Measurements from ENCODE around the gene ALKBH7.
"Not testable (repeated sequence)": the region's sequence is repeated elsewhere in the genome, so short reads cannot be mapped to it uniquely, and the experiment has no call there.

Gene ALKBH7

GRCh38 chr19:6360857-6361216 lies 11.8 kb upstream of the ALKBH7 start:
- H3K4me3 ChIP-seq (ENCODE audit: low read length): peak overlapping the region; percentile 65
- DNase-seq (ENCODE audit: low read depth, low spot score): not testable (repeated sequence)

GRCh38 chr19:6362027-6362350 lies 10.6 kb upstream of the ALKBH7 start:
- peak overlapping the region; percentile 65 for H3K4me3 ChIP-seq (ENCODE audit: low read length)
- peak; percentile 25 for DNase-seq (ENCODE audit: low read depth, low spot score)

DNA sequence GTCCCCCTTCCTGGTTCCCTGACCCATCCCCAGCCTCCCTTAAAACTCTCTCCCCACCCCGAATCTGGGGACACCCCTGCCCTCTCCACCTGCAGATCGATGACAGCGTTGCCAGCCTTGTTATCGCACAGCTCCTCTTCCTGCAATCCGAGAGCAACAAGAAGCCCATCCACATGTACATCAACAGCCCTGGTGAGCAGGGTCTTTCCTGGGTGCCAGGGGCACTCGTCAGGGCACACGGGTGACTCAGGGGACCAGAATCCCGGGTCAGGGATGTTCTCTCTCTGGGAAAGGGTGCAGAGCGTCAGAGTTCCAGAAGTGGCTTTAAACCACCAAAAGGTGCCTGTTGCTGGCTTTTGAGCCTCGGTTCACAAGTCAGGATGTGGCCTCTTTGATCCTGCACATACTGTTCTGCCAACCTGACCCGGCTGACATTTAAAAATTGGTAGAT lies 10.2 kb upstream of the ALKBH7 start:
- DNase-seq (ENCODE audit: low read depth, low spot score): peak; percentile 90
- peak overlapping the region; percentile 65 for H3K4me3 ChIP-seq (ENCODE audit: low read length)

DNA sequence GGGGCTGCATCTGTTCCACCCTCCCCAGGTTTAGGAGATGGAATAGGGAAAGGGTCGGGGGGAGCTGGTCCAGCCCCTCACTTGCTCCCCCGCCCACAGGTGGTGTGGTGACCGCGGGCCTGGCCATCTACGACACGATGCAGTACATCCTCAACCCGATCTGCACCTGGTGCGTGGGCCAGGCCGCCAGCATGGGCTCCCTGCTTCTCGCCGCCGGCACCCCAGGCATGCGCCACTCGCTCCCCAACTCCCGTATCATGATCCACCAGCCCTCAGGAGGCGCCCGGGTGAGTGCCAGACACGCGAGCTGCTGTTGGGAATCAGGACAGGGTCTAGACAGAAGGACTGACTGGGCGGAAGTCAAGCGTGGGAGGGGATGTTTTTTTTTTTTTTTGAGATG lies 8.2 kb upstream of the ALKBH7 start:
- H3K4me3 ChIP-seq (ENCODE audit: low read length): no peak overlapping the region
- no peak for DNase-seq (ENCODE audit: low read depth, low spot score)

GRCh38 chr19:6373096-6373812 lies 660 bp downstream of the ALKBH7 start:
- H3K4me3 ChIP-seq (ENCODE audit: low read length): peak overlapping the region; percentile 70
- DNase-seq (ENCODE audit: low read depth, low spot score): peak; percentile 96

GRCh38 chr19:6373813-6374108 lies 1.2 kb downstream of the ALKBH7 start:
- peak overlapping the region; percentile 58 for H3K4me3 ChIP-seq (ENCODE audit: low read length)
- DNase-seq (ENCODE audit: low read depth, low spot score): no peak

GRCh38 chr19:6374161-6374709 lies 1.6 kb downstream of the ALKBH7 start:
- peak overlapping the region; percentile 58 for H3K4me3 ChIP-seq (ENCODE audit: low read length)
- DNase-seq (ENCODE audit: low read depth, low spot score): no peak

DNA sequence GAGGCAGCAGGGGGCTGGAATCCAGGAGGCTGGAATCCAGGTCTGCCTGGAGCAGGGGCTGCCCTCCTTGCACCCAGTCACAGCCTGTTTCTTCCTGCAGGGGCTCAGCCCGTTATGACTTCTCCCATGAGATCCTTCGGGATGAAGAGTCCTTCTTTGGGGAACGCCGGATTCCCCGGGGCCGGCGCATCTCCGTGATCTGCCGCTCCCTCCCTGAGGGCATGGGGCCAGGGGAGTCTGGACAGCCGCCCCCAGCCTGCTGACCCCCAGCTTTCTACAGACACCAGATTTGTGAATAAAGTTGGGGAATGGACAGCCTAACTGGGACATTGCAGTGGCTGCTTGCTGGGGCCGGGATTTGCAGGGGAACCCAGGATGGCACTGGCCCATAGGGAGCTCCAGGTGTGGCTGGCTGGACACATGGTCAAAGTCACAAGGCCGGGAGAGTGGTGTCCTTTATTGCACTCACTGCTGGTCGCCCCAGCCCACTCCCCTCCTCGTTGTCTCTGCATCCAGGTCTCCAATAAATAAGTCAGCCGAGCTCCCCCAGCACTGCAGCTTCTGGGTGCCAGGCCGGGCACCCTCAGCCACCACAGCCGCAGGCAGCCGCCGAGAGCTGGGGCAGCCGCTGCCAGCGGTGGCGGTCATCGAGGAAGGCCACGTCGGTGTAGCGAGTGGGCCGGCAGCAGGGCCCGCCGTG lies 2.3 kb downstream of the ALKBH7 start:
- H3K4me3 ChIP-seq (ENCODE audit: low read length): no peak overlapping the region
- no peak for DNase-seq (ENCODE audit: low read depth, low spot score)

DNA sequence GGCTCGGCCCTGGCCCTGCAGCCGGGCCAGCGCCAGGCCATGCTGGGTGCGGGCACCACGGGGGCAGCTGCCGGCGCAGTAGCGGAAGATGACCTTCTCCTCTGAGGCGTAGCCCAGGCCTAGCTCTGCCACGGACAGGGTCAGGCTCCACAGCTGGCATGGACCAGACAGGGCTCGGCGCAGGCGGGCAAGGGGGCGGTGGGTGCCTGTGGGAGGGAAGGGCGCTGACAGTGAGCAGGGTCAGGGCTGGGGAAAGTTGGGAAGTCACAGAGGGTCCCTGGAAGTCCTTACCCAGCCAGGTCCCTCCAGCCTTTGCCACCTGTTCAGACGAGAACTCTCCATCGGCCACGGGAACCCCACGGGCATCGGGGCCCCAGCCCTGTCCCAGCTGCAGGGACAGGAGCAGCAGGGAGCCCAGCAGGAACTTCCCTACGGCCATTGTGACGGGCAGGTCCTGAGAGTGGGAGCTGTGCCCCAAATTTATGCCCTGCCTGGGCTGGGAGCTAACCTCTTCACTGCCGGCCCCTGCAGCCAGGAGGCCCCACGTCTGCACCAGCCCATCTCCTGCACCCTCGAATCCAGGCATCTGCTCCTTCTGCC lies 2.9 kb downstream of the ALKBH7 start, which contains the start of gene PSPN:
PSPN (minus strand) TSS at position 523 of the 600 bp plus-strand sequence; CDS start at position 439, 84 bp downstream.
- no peak for DNase-seq (ENCODE audit: low read depth, low spot score)
- H3K4me3 ChIP-seq (ENCODE audit: low read length): no peak within 1 kb of the TSS

GRCh38 chr19:6376512-6377190 lies 4.1 kb downstream of the ALKBH7 start:
- H3K4me3 ChIP-seq (ENCODE audit: low read length): no peak overlapping the region
- DNase-seq (ENCODE audit: low read depth, low spot score): no peak

GRCh38 chr19:6378041-6378440 lies 5.4 kb downstream of the ALKBH7 start:
- no peak overlapping the region for H3K4me3 ChIP-seq (ENCODE audit: low read length)
- no peak for DNase-seq (ENCODE audit: low read depth, low spot score)

DNA sequence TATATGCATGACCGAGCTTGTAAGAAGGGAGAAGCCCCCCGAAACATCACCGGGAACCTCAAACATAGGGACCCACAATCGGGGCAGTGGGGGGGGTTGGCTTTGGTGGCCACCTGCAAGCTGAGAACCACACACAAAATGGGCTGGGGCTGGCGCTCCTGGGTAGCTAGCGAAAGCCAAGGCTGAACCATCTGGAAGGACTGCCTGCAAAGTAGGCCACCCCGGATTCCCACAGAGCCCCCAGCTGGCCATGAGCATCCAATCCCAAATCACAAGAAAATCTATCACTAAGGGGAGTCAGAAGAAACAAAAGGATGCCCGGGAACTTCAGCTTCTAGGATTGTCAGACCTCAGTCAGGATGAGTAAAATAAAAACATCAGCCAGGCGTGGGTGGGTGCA lies 5.9 kb downstream of the ALKBH7 start:
- no peak for DNase-seq (ENCODE audit: low read depth, low spot score)
- no peak overlapping the region for H3K4me3 ChIP-seq (ENCODE audit: low read length)

GRCh38 chr19:6379744-6380143 lies 7.2 kb downstream of the ALKBH7 start:
- no peak for DNase-seq (ENCODE audit: low read depth, low spot score)
- H3K4me3 ChIP-seq (ENCODE audit: low read length): no peak overlapping the region

DNA sequence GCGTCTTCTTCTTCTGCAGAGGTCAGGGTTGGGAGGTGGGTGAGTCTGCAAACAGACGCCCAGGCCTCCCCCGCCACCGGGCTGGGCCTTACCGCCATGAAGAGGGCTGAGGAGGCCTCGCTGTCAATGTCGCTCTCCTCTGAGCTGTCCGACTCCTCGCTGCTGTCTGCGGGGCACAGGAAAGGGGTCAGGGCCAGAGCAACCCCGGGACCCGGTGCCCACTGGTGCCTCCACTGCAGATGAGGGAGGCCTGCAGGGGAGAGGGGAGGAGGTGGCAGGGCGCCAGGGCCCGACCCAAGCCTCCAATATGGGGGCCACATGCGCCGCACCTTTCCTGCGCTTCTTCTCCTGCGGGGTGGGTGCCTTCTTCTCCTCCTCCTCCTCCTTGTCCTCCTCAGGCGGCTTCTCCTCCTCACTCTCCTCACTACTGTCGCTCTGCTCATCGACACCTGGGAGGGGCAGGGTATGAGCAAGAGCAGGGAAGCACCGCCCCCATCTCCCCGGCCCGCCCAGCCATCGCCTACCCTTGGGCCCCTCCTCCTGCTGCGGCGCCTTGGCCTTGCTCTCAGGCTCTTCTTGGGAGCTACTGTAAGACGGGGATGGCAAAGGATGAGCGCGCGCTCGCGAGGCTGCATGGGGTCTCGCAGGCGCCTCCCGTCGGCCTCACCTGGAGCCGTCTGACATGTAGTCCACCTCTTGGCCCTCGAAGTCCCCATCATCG lies 8.6 kb downstream of the ALKBH7 start:
- no peak for DNase-seq (ENCODE audit: low read depth, low spot score)
- no peak overlapping the region for H3K4me3 ChIP-seq (ENCODE audit: low read length)

GRCh38 chr19:6383188-6383587 lies 10.6 kb downstream of the ALKBH7 start:
- no peak overlapping the region for H3K4me3 ChIP-seq (ENCODE audit: low read length)
- DNase-seq (ENCODE audit: low read depth, low spot score): no peak

DNA sequence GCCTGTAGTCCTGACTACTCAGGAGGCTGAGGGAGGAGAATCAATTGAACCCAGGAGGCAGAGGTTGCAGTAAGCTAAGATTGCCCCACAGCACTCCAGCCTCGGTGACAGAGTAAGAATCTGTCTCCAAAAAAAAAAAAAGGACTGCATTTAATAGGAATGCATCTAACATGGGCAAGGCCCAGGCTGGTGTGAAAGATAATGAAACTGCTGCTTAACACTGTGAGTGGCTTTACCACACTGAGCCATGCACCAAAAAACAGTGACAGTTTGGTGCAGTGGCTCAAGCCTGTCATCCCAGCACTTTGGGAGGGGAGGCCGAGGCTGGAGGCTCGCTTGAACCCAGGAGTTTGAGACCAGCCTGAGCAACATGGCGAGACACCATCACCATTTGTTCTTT lies 11.8 kb downstream of the ALKBH7 start:
- H3K4me3 ChIP-seq (ENCODE audit: low read length): no peak overlapping the region
- DNase-seq (ENCODE audit: low read depth, low spot score): no peak

DNA sequence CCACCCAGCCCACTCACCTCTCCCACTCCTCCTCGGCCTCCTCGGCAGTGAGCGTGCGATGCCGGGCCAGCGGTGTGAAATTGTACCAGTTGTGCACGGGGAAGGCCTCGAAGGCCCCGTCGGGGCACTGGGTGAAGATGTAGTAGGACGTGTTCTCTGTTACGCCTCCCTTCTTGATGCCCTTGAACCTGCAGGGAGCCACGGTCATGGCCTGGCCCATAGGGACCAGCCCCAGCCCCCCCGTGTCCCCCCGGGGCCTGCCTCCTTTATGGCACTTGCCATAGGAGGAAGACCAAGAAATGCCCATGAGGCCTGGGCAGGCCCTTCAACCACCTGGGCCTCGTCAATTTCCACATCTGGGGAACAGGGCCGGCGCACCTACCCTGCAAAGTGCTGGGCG lies 14.8 kb downstream of the ALKBH7 start:
- no peak overlapping the region for H3K4me3 ChIP-seq (ENCODE audit: low read length)
- DNase-seq (ENCODE audit: low read depth, low spot score): no peak

DNA sequence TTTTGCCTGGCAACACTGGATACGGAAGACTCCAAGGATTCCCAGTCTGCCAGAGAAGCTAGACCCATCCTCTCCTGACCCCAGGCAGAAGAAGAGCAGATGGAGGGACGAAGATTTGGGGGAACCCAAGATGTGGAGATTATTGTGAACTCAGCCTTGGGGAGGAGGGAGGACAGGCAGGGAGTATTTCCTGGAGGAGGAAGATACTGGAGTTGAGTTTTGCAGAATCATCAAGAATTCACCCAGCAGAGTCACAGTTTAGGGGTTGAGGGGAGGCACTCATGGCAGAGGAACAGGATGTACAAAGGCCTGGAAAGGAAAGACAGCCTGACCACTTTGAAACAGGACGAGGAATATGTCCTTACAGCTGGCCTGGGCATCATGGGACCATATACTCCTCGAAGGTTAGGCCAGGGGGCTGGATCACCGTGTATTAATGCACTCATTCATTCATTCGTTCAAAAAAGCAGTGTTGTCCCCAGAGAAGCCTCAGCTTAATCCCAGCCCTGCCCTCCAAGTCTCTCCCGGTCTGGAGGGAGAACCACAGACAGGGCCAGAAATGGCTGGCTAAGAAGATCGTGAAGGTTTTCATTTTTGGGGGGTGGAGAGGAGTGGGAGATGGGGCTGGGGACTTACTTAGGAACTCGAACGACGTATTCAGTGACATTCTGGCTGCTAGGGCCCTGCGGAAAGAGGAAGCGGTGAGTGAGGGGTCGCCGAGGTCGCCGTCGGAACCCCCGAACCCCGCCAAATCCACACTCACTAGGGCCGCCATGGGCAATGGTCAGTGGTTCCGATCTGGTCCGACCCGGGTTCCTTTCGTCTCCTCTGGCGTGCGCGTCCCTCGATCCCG lies 19.9 kb downstream of the ALKBH7 start:
- DNase-seq (ENCODE audit: low read depth, low spot score): no peak
- H3K4me3 ChIP-seq (ENCODE audit: low read length): peak overlapping the region; percentile 95

Measured in Jurkat, Clone E6-1 (cell line).